ENCODE results near the gene SEC61B.

GRCh38 chr9:99181206-99181605 lies 40.9 kb upstream of the SEC61B start:
- no peak for TF ChIP-seq POLR2A (IDR thresholded peaks at IDR 0.05)
- no peak for TF ChIP-seq EP300 (IDR thresholded peaks at IDR 0.05)
